ENCODE data around the gene TPGS1.

Gene TPGS1, protein sequence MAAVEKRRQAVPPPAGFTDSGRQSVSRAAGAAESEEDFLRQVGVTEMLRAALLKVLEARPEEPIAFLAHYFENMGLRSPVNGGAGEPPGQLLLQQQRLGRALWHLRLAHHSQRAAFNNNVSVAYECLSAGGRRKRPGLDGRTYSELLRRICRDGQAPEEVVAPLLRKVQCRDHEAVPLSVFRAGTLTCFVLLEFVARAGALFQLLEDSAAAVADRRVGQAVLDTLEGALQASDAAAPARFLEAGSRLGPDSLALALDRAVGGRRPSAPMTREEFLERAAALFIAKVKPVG

DNA sequence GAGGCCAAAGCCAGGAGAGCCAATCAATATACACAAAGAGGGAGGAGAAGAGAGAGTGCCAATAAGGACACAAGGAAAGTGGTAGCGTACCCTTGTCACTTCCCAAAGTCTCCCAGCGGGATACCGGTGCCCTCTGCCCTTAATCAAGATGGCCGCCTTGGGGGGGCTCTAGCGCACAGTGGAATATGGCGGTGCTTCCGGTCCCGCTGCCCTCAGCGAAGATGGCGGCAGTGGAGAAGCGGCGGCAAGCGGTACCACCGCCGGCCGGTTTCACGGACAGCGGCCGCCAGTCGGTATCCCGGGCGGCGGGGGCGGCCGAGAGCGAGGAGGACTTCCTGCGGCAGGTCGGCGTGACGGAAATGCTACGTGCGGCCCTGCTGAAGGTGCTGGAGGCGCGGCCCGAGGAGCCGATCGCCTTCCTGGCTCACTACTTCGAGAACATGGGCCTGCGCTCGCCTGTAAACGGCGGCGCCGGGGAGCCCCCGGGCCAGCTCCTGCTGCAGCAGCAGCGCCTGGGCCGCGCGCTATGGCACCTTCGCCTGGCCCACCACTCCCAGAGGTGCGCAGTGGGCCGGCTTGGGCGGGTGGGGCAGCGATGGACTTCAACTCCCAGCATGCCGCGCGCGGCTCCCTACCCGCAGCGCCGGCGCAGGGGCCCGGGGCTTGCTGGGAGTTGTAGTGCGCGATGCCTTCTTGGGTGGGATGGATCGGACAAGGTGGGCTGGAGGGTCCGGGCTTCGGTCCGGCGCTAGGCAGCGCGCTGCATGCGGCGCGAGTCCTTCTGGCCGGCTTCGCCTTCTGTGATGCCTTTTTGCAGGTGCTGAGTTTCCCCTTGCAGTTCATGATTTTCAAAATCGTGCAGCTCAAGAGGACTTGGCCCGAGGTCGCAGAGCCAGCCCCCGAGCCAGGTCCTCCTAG is at the start of gene TPGS1:
Gene TPGS1, plus strand, starts transcription at position 212 of the 918 bp plus-strand sequence. Its CDS starts 10 bp downstream, at position 222.
- peak; percentile 72 to 75 for DNase-seq (ENCODE audit: low read depth in 2 of 2, low spot score in 1 of 2)

GRCh38 chr19:457636-458035 is 49.7 kb upstream of the TPGS1 start:
- no peak for DNase-seq (ENCODE audit: low read depth in 2 of 2, low spot score in 1 of 2)

DNA sequence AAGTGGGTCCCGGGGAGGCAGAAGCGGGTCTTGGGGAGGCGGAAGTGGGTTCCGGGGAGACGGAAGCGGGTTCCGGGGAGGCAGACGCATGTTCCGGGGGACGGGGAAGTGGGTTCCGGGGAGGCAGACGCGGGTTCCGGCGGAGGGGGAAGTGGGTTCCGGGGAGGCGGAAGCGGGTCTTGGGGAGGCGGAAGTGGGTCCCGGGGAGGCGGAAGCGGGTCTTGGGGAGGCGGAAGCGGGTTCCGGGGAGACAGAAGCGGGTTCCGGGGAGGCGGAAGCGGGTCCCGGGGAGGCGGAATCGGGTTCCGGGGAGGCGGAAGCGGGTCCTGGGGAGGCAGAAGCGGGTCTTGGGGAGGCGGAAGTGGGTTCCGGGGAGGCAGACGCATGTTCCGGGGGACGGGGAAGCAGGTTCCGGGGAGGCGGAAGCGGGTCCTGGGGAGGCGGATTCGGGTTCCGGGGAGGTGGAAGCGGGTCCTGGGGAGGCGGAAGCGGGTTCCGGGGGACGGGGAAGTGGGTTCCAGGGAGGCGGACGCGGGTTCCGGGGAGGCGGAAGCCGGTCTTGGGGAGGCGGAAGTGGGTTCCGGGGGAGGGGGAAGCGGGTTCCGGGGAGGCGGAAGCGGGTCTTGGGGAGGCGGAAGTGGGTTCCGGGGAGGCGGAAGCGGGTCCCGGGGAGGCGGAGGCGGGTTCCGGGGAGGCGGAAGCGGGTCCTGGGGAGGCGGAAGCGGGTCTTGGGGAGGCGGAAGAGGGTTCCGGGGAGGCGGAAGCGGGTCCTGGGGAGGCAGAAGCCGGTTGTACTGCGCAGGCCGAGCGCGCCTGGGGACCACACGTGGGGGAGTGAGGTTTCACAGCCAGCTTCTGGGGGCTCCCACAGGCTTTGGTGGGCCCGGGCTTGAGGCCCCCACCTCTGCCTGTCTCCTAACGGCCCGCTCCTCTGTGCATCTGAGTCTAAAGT is 48.9 kb upstream of the TPGS1 start:
- no peak for DNase-seq (ENCODE audit: low read depth in 2 of 2, low spot score in 1 of 2)

DNA sequence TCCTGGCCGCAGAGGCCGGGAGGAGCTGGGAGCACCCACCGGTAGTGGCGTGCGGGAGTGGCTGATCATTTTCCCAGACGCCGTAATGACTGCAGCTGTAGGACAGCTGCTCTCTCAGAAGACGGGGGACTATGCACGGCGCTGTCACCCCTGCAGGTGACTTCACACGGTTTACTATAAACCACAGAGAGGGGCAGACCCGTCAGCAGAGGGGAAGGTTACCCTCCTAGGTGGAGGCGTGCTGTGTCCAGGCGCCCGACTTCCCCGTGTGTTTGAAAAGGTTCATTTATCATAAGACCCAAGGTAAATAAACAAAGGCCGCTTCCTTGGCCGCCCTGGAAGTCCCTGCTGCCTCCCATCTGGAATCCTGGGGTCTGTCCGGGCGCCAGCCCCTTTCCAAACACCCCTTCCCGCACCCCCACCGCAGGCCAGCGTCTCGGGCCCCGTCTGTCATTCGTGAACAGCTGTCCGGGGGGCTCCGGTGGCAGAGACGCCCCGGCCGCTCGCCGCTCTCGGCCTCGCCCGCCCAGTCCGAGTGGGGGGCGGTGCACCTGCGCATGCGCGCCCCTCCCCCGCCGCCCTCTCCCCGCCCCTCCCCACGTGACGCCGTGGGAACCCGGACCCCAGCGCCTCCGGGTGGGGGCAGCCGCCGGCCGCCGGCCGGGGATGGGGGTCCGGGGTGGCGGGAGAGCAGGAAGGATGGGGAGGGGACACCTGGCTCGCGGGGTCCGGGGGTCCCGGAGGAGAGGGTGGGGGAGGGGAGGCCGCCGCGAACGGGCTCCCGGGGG is 47.4 kb upstream of the TPGS1 start:
- DNase-seq (ENCODE audit: low read depth in 2 of 2, low spot score in 1 of 2): no peak

DNA sequence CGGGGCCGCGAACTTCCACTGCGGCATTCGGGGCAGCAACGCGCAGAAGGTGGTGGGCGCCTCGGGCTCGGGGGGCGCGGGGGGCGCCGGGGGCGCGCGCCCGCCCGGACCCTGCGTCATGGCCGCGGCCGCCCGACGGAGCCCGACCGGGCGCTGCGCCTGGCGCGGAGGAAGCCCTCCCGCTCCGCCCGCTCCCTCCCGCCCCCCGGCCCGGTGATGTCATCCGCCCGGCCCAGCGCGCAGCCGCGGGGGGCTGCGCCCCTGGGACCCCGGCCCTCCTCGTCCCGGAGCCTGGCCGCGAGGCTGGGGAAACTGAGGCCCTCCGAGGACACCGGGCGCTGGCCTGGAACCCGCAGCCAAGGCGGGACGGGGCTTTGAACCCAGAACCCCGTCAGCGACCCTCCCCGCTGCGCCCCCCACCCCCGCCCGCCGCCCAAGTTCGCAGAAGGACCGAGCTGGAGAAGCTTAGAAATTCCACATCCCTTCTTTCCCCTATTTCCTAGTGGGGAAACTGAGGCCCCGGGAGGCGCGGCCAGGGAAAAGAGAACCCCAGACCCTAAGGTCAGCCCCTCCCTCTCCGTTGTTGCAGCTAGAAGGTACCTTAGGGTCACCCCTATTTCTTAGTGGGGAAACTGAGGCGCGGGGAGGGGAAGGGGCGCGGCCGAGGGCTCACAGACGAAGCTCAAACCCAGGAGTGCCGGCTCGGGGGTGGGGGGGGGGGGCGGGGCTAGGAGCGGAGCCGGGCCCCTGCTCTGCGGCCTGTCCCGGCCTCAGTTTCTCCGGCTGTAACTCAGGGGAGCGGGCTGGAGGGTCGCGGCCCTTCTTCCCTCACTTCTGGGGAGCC is 46.2 kb upstream of the TPGS1 start, which contains the start of gene SHC2:
Gene SHC2, minus strand, starts transcription at position 157 of the 844 bp plus-strand sequence. Its CDS starts 37 bp downstream, at position 120.
- DNase-seq (ENCODE audit: low read depth in 2 of 2, low spot score in 1 of 2): no peak

- no peak for DNase-seq (ENCODE audit: low read depth in 2 of 2, low spot score in 1 of 2)
These were observed 45.4 kb upstream of the TPGS1 start for GRCh38 chr19:461721-462551.

DNA sequence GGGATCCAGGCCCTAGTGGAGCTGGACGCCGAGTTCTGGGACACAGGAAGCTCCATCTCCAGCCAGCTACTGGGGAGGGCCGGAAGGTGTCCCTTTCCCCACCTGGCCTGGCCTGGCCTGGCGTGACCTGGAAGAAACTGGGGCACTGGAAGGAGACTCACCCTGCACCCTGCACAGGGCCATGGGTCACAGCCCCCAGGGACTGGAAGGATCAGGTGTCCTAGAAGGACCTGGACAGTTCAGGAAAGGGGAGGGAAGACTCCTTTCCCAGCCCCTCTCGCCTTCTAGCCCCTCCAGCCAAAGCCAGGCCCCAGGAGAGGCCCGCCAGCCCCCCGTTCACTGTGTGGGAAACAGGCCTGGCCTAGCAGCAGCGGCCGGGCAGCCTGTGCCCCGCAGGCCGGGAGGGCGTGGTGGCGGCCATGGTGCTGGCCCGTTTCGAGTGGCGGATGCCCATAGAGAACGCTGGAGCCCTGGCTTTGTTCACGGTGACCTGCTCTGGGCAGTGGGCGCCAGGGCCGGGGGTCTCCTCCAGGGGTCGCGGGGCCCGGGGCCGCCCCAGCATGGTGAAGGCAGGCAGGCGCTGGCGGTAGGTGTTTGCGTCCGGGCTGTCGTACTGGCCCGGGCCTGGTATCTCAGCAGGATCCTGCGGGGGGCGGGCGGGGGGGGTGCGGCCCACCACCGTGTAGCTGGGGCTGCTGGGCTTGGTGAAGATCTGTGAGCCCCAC is 43.7 kb upstream of the TPGS1 start:
- no peak for DNase-seq (ENCODE audit: low read depth in 2 of 2, low spot score in 1 of 2)

DNA sequence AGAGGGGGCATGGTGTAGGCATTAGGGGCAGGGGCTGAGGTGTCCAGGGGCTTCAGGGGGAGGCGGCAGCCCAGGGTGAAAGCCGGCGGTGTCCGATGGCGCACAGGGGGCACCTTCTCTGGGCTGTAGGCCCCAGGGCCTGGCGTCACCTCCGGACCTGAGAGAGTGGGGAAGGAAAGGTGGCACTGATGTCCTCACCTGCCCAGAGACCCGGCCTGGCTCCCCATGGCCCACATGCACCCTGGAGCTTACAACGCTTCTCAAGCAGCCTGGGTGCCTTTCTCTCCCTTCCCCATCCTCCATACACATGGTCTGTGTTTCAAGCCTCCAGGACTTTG is 43.1 kb upstream of the TPGS1 start:
- DNase-seq (ENCODE audit: low read depth in 2 of 2, low spot score in 1 of 2): no peak

DNA sequence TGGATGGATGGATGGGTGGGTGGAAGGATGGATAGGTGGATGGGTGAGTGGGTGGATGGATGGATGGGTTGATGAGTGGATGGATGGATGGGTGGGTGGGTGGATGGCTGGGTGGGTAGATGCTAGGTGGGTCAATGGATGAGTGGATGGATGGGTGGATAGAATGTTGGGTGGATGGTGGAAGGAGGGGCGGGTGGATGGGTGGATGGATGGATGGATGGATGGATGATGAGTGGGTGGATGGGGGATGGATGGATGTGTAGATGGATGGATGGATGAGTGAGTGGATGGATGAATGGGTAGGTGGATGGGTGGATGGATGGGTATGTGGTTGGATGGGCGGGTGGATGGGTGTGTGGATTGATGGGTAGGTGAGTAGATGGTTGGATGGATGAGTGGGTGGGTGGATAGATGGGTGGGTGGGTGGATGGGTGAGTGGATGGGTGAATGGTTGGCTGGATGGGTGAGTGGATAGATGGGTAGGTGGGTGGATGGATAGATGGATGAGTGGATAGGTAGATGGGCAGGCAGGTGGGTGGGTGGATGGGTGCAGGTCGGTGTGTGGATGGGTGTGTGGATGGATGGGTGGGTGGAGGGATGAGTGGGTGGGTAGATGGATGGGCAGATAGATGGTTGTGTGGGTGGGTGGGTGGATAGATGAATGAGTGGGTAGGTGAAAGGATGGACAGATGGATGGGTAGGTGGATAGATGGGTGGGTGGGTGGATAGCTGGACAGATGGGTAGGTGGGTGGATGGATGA is 42.1 kb upstream of the TPGS1 start:
- no peak for DNase-seq (ENCODE audit: low read depth in 2 of 2, low spot score in 1 of 2)

DNA sequence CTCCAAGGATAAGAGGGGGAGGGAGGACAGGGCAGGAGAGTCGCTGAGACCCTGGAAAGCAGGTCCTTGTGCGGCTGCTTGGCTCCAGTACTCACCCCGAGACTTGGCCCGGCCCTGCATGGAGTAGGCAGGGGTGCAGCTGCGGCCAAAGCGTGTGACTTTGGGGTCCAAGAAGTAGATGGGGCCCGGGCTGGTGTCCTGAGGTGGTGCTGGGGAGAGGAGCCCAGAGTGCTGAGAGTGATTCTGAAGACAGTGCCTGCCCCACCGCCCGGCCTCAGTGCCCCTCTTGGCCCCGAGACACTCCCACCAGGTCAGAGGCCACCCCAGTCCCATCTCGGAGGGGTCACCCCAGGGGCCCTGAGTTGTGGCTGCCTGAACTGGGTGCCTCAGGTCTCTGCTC is 39.7 kb upstream of the TPGS1 start:
- no peak for DNase-seq (ENCODE audit: low read depth in 2 of 2, low spot score in 1 of 2)

DNA sequence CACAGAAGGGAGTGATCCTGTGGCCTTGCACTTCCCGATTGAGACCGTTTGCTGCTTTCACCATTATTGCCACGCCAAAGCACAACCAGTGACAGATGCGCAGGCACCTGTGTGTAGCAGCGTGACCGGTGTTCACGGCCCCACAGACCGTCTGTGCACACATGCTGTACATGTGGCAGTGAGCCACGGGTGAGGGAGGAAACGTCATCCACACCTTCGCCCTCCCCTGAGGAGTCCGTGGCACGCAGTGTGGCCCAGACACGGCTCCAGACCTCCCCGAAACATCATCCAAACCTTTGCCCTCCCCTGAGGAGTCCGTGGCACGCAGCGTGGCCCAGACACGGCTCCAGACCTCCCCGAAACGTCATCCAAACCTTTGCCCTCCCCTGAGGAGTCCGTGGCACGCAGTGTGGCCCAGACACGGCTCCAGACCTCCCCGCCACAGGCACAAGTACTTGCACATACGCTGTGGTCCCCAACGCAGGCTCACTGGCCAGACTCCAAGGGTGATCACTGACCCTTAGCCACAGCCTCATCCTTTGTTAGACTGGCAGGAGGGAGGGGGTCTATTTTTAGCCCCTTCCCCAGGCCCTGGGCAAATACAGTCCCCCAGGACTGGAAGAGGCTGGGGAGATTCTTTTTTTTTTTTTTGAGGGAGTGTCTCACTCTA is 38.6 kb upstream of the TPGS1 start:
- no peak for DNase-seq (ENCODE audit: low read depth in 2 of 2, low spot score in 1 of 2)

DNA sequence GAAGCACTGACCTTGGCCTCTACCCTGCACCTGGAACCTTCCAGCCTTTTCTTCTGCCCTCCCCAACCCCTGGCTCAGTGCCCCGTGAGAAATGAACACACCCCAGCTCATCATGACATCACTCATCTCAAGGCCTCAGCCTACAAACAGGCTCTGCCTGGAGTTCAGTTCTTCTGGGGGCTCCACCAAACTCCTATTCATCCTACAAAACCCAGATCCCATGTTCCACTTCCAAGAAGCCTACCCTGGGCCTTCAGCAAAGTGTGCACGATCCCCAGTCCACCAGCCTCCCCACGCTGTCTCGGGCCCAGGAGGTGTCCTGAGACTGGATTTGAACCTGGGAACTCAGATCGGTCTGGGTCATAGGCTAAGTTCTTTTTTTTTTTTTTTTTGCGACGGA is 37.5 kb upstream of the TPGS1 start:
- DNase-seq (ENCODE audit: low read depth in 2 of 2, low spot score in 1 of 2): no peak

DNA sequence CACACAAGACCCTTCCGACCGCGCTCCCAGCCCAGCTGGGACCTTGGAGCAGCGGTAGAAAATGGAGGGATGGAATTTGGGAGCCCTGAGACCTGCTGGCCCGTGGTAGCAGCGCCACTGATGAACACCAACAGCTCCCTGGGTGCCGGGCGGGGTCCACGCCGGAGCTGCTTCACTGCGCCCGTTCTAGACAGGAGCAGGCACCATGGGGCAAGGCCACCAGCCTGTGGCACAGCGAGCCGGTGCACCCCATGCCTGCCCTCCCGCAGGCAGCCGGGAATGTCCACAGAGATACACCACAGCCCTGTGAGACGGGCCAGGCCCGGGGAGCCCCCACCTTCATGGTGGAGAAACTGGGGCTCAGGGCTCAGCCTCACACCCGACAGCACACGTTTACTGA is 36.6 kb upstream of the TPGS1 start:
- no peak for DNase-seq (ENCODE audit: low read depth in 2 of 2, low spot score in 1 of 2)

DNA sequence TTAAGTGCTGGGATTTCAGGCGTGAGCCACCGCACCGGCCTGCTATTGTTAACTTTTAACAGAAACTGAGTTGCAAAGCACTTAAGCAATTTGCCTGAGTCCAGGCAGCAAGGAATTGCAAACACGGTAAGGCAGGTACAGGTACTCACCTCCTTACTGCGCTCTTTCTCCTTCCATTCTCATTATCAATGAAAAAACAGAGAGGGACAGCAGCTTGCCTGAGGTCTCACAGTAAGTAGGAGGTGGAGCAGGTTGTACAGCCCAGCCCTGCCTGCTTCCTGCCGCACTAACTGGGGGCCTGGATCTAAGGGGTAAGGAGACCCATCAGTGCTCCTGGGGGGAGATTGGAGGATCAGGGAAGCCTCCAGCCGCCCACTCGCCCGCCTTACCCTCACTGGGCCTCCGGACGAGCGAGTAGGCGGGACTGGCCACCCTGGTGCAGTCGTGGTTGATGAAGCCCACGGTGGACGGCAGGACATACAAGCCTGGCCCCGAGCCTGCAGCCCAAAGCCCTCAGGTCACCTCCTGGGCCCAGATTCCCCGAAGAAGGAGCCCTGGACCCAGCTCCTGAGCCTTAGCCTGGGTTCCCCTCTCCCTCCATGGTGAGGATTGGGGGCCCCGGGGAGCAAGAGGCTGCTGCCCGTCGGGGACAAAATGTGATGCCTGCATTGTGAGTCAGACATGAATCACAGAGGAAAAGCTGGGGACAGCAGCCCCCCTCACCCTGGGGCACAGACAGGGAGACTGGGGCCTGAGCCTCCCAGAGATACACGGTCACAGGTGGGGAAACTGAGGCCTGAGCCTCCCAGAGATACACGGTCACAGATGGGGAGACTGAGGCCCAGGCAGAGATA is 35.1 kb upstream of the TPGS1 start:
- DNase-seq (ENCODE audit: low read depth in 2 of 2, low spot score in 1 of 2): no peak

GRCh38 chr19:474126-475078 is 32.9 kb upstream of the TPGS1 start:
- no peak for DNase-seq (ENCODE audit: low read depth in 2 of 2, low spot score in 1 of 2)

Measured in stimulated activated CD8-positive, alpha-beta memory T cell treated with anti-CD3 and anti-CD28 coated beads, Interleukin-4, amount 100 ng/mL, for 1 hour (primary cell).